ENCODE results near the gene ATP6V1B1.

DNA sequence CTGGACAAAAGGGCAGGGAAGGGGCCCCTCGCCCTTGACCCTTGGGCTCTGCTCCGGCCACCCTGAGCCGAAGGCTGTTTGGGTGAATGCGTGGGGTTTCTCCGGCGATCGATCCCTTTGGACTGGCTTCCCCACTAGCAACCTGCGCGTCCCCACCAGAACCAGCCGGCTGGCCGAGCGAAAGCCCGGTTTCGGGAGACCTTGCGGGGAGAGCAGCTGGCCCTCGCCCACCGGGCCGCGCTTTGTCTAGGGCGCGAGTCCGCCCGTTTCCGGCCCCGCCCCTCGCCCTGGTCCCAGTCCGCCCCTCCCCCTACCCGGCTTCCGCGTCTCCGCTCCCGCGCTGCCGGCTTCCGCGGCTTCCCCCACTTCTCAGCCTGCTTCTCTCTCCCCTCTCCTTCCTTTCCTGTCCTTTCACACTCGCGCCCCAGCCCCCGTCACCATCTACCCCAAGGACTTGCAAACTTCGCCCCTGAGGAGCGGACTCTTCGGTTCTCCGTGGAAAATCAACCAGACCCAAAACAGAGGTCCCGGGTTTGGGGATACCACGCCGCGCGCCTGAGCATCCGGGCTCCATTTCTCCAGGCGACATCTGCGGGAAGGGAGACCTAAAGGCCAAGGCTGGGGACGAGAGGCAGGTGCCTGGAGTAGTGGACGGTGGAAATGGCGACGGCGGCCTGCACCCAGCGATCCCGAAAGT, 48.0 kb upstream of the ATP6V1B1 start:
- TF ChIP-seq, protein P1, sequence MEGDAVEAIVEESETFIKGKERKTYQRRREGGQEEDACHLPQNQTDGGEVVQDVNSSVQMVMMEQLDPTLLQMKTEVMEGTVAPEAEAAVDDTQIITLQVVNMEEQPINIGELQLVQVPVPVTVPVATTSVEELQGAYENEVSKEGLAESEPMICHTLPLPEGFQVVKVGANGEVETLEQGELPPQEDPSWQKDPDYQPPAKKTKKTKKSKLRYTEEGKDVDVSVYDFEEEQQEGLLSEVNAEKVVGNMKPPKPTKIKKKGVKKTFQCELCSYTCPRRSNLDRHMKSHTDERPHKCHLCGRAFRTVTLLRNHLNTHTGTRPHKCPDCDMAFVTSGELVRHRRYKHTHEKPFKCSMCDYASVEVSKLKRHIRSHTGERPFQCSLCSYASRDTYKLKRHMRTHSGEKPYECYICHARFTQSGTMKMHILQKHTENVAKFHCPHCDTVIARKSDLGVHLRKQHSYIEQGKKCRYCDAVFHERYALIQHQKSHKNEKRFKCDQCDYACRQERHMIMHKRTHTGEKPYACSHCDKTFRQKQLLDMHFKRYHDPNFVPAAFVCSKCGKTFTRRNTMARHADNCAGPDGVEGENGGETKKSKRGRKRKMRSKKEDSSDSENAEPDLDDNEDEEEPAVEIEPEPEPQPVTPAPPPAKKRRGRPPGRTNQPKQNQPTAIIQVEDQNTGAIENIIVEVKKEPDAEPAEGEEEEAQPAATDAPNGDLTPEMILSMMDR (conservative IDR thresholded peaks at IDR 0.05 in 1 of 2, IDR thresholded peaks at IDR 0.05 in 1 of 2; ENCODE audit: extremely low read depth in 1 of 2, insufficient read depth in 1 of 2, low read depth in 1 of 2, low read length in 2 of 2): no peak
- peak; percentile 60 for TF ChIP-seq EZH2 (IDR thresholded peaks at IDR 0.05; ENCODE audit: borderline replicate concordance, low read length)
